Tibial nerve (tissue), 4 donors: ENCODE data around the gene PCDH12. TPM values are rescaled to one million over a fixed set of nuclear protein-coding genes. Genes with fewer than 3 reads are reported as not detected.
A peak's percentile ranks its signal among the peaks of the same experiment; 100 is the strongest.
"Not testable (repeated sequence)": the region's sequence is repeated elsewhere in the genome, so short reads cannot be mapped to it uniquely, and the experiment has no call there.

Source experiments
- DNase-seq, 2 donors: peaks; one replicate each; pipeline ENCODE4 v3.0.0-alpha.2; 2019; ENCODE audit warnings: low spot score in 2 of 2
- H3K27ac ChIP-seq, 4 donors: fragments of 200-600 bp; sonication (generic) in 3 of 4; one replicate each; pipeline ENCODE4 v1.5.1; 2017 to 2019; ENCODE audit warnings: mild to moderate bottlenecking in 1 of 4
- H3K27me3 ChIP-seq, 2 donors: fragments of 200-600 bp; sonication (generic) in 1 of 2; one replicate each; pipeline versions ENCODE4 v1.5.1 to v1.6.0; 2017 to 2019
- H3K36me3 ChIP-seq, 3 donors: fragments of 200-600 bp; sonication (generic); one replicate each; pipeline ENCODE4 v1.5.1; 2018 to 2019
- H3K4me1 ChIP-seq, 4 donors: fragments of 200-600 bp; sonication (generic) in 3 of 4; one replicate each; pipeline ENCODE4 v1.5.1; 2017 to 2019
- H3K4me3 ChIP-seq, 4 donors: fragments of 200-600 bp; sonication (generic) in 3 of 4; one replicate each; pipeline ENCODE4 v1.5.1; 2017 to 2019; ENCODE audit warnings: mild to moderate bottlenecking in 1 of 4, moderate library complexity in 1 of 4
- H3K9me3 ChIP-seq, 4 donors: fragments of 200-600 bp; sonication (generic) in 3 of 4; one replicate each; pipeline ENCODE4 v1.5.1; 2017 to 2019
- CTCF ChIP-seq, 5 experiments: fragments of 200-600 bp in 3 of 5; fragments of 450-650 bp in 2 of 5; sonication (generic) in 3 of 5; IDR thresholded peaks; one replicate each; pipeline ENCODE4 v1.5.1; 2016 to 2019; ENCODE audit warnings: antibody characterized with exemption in 5 of 5, mild to moderate bottlenecking in 3 of 5, moderate library complexity in 2 of 5
- EP300 ChIP-seq, 2 donors: sonication (generic); formaldehyde crosslinking; IDR thresholded peaks; one replicate each; pipeline ENCODE4 v1.6.1; 2017; ENCODE audit warnings: antibody characterized with exemption in 2 of 2, mild to moderate bottlenecking in 1 of 2
- POLR2A ChIP-seq, 2 donors: fragments of 450-650 bp; IDR thresholded peaks; one replicate each; pipeline ENCODE4 v1.6.1; 2017; ENCODE audit warnings: antibody characterized with exemption in 2 of 2, mild to moderate bottlenecking in 2 of 2, moderate library complexity in 2 of 2
- WGBS, 2 donors: methylation state at CpG; one replicate each; pipeline ENCODE4 v1.1.5; 2018; 5-methylcytosine and 5-hydroxymethylcytosine counted together
- total RNA-seq, 4 donors: library from RNA; depleted of rRNA; stranded (reverse); fragments of >200 nt; gene quantifications; one replicate each; pipeline ENCODE4 v1.1.0, GENCODE V29; 2016

Gene PCDH12
- total RNA-seq, 4 donors from 2014 or later: 1.0 to 4.5 (median 2.6) TPM

DNA sequence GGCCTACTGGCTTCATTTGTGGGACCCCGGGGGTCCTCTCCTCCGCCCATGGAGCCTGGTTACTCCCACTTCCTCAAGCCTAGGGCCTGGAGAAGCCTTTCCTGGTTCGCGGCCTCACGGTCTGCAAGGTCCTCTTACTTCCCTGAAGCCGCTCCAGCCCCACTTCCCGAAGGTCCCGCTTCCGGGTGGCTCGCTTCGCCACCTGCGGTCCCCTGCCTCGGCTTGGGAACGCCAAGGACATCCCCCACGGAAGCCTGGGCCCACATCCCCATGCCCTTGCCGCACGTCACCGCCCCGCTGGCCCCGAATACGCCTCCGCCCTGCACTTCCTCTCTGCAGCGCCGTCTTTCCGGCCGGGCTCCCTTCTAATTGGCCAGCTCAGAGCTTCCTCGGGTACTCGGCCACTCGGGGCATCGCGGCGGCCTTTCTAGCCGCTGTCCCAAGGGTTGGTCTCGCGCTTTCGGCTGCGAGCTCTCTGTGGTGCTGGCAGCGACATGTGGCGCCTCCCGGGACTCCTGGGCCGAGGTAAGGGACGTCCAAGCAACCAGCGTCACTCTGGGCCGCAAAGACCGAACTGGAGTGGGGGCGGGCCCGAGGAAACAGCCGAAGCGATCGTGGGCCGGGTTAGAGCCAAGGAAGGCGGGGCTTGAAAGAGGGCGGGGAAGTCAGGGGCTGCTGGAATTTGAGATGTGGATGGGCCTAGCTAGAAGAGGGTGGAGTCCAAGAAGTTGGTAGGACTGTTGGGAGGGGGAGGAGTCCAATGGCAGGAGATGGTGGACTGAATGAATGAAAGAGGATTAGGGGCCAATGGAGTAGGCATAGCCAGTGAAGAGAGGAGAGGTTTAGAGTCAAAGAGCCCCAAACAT lies 34.3 kb downstream of the PCDH12 start, which contains the start of gene DELE1:
TSS of gene DELE1 (plus strand) at position 424 of the 866 bp plus-strand sequence. CDS start at position 495, 71 bp downstream.
- peak within 1 kb of the TSS; percentile 95 to 98 (median 97) for H3K27ac ChIP-seq
- H3K36me3 ChIP-seq: peaks cover 0 to 38% (median 13%) of the 10 kb centered on the region in 3 donors
- peak in 2 of 5 experiments; percentile 26 to 39 for TF ChIP-seq CTCF (IDR thresholded peaks at IDR 0.05)
- peak; percentile 82 to 96 for TF ChIP-seq EP300 (IDR thresholded peaks at IDR 0.05)
- peak; percentile 91 to 92 for TF ChIP-seq POLR2A (IDR thresholded peaks at IDR 0.05)
- peaks cover 0 to 47% (median 8%) of the 10 kb centered on the region in 4 donors for H3K4me1 ChIP-seq
- DNase-seq: peak; percentile 89 to 91
- 0 to 1% methylated on average over 32 to 44 of the region's 53 CpGs for WGBS, 2 donors
- H3K9me3 ChIP-seq: no peaks in the 10 kb centered on the region
- H3K4me3 ChIP-seq: peak within 1 kb of the TSS; percentile 67 to 78 (median 76)
- no peaks in the 10 kb centered on the region for H3K27me3 ChIP-seq

- DNase-seq, H3K27me3 ChIP-seq, H3K9me3 ChIP-seq: not testable (repeated sequence)
- peak overlapping the region; percentile 67 to 78 (median 76) for H3K4me3 ChIP-seq
- peak overlapping the region; percentile 95 to 98 (median 97) for H3K27ac ChIP-seq
- peaks cover 0 to 31% (median 6%) of the 10 kb centered on the region in 3 donors for H3K36me3 ChIP-seq
- 55 to 59% methylated on average over 28 of the region's 28 CpGs for WGBS, 2 donors
- H3K4me1 ChIP-seq: peaks cover 0 to 44% (median 8%) of the 10 kb centered on the region in 4 donors
These were observed 35.1 kb downstream of the PCDH12 start for GRCh38 chr5:141922827-141923447.

- no peak for DNase-seq
- TF ChIP-seq POLR2A (IDR thresholded peaks at IDR 0.05) (no peak), EP300 (IDR thresholded peaks at IDR 0.05) (no peak), CTCF (IDR thresholded peaks at IDR 0.05) (no peak)
- Histone ChIP-seq H3K4me3 (no peak overlapping the region), H3K36me3 (peaks cover 0 to 9% (median 0%) of the 10 kb centered on the region in 3 donors), H3K9me3 (no peaks in the 10 kb centered on the region), H3K4me1 (peaks cover 0 to 26% (median 8%) of the 10 kb centered on the region in 4 donors), H3K27ac (no peak overlapping the region), H3K27me3 (no peaks in the 10 kb centered on the region)
- WGBS, 2 donors: 86 to 93% methylated on average over 2 of the region's 2 CpGs
These were observed 37.2 kb downstream of the PCDH12 start for GRCh38 chr5:141920771-141921170.

- Histone ChIP-seq H3K4me1 (peaks cover 0 to 14% (median 4%) of the 10 kb centered on the region in 4 donors), H3K27ac (no peak overlapping the region), H3K9me3 (no peaks in the 10 kb centered on the region), H3K36me3 (no peaks in the 10 kb centered on the region), H3K4me3 (no peak overlapping the region), H3K27me3 (no peaks in the 10 kb centered on the region)
- 86 to 88% methylated on average over 8 of the region's 8 CpGs for WGBS, 2 donors
- no peak for DNase-seq
- no peak for TF ChIP-seq EP300 (IDR thresholded peaks at IDR 0.05)
- no peak for TF ChIP-seq CTCF (IDR thresholded peaks at IDR 0.05)
- no peak for TF ChIP-seq POLR2A (IDR thresholded peaks at IDR 0.05)
These were observed 38.5 kb downstream of the PCDH12 start for GRCh38 chr5:141919218-141920119.

GRCh38 chr5:141917760-141918159 lies 40.2 kb downstream of the PCDH12 start:
- DNase-seq: no peak
- no peaks in the 10 kb centered on the region for H3K27me3 ChIP-seq
- no peak overlapping the region for H3K4me3 ChIP-seq
- H3K4me1 ChIP-seq: peaks cover 0 to 14% (median 9%) of the 10 kb centered on the region in 4 donors
- H3K9me3 ChIP-seq: no peaks in the 10 kb centered on the region
- no peak overlapping the region for H3K27ac ChIP-seq
- H3K36me3 ChIP-seq: no peaks in the 10 kb centered on the region
- TF ChIP-seq CTCF (IDR thresholded peaks at IDR 0.05) (no peak), EP300 (IDR thresholded peaks at IDR 0.05) (no peak), POLR2A (IDR thresholded peaks at IDR 0.05) (no peak)
- 75 to 80% methylated on average over 5 of the region's 5 CpGs for WGBS, 2 donors
